Stimulated activated CD8-positive, alpha-beta memory T cell treated with anti-CD3 and anti-CD28 coated beads, Interleukin-7, amount 100 ng/mL, for 4 hours (primary cell): ENCODE data around the gene ST6GALNAC2.
"Not testable (repeated sequence)": the region's sequence is repeated elsewhere in the genome, so short reads cannot be mapped to it uniquely, and the experiment has no call there.

Experiments
- DNase-seq, 2 donors: peaks; one replicate each; pipeline ENCODE4 v3.0.0-alpha.2; 2020; ENCODE audit warnings: low read depth in 2 of 2

The ST6GALNAC2 gene

GRCh38 chr17:76540381-76541300, 45.0 kb downstream of the ST6GALNAC2 start:
- no peak for DNase-seq

GRCh38 chr17:76539631-76540271, 45.9 kb downstream of the ST6GALNAC2 start, which contains the start of gene PRCD:
Gene PRCD (plus strand): TSS chr17:76540044. CDS start chr17:76540142, 98 bp downstream.
- DNase-seq = no peak

GRCh38 chr17:76538941-76539570, 46.6 kb downstream of the ST6GALNAC2 start:
- DNase-seq = no peak

GRCh38 chr17:76538281-76538931, 47.3 kb downstream of the ST6GALNAC2 start:
- DNase-seq = no peak

DNA sequence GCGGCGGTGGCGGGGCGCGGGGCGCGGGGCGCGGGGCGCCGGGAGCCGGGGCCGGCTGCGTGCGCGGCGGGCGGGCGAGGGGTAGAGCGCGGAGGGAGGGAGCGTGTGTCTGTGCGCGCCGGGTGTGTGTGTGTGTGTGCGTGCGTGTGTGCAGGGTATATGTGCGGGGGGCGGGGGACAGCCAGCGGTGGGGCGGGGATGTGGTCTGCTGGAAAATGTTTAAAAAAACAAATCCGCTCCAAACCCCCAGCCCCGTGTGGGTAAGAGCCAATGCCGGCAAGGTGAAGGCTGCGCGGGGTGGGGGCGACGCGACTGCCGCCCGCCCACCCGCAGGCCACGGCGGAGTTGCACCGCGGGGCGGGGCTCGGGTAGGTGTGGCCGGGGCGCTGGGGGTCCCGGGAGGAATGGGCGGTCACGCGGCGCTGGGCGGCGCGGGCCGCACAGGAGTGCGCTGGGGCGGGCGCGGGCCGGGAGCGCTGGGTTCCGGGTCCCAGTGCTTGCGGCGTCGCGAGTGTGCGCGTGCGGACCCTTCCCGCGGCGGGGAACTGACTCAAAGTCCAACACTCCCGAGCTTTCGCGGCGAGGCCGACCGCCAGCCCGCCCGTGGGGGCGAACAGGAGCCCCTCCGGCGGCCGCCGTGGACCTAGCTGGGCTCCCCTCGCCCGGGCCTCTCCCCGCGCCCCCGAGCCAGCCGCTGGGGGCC, 47.9 kb downstream of the ST6GALNAC2 start, which contains the start of gene CYGB:
TSS of gene CYGB (minus strand) at position 132 of the 703 bp plus-strand sequence. CDS start 167 bp downstream, outside the sequence.
- DNase-seq = no peak

DNA sequence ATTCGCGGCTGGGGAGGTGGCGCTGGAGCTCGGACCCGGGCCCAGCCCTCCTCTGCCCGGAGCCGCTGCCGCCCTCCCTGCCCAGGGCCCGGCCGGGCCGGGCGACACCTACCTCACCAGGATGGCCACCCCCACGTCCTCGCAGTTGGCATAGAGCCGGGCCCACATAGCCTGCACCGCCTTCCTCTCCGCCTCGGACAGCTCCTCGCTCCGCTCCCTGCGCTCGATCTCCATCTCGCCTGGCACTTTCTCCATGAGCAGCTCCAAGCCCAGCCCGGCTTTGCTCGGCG, 48.4 kb downstream of the ST6GALNAC2 start:
- DNase-seq = no peak

DNA sequence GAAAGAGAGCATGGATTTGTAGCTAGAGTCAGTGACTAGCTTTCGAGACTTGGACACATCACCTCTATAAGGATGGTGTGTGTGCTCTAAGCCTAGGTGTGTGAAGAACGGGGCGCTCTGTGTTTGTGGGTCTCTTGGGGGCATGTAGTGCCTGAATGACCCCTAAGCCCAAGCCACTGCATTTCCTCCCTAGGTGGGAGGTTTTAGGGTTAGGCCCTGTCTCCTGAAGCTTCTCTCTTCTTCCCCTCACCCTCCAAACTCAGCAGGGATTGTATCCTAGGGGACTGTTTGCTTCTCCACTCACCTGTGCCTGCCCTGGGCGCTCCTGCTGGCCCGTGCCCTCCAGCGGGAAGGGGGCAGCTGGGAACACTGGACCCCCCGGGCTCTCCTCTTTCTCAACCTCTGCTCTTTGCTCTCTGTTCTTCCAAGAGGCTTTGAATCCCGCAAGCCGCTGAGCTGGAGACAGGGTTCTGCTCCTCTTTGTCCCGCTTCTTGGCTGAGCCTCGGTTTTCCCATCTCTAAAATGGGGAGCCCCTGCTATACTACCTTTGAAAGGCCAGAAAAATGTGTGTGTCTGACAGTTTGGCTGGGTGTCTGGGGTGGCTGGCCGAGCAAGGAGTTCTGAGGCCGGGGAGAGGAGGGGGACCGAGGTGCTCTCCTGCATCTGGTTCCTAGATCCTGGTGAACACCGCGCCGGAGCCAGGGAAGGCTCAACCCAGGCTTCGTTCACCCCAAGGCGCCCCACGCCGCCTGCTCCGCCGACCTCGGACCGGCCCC, 49.0 kb downstream of the ST6GALNAC2 start:
- no peak for DNase-seq

DNA sequence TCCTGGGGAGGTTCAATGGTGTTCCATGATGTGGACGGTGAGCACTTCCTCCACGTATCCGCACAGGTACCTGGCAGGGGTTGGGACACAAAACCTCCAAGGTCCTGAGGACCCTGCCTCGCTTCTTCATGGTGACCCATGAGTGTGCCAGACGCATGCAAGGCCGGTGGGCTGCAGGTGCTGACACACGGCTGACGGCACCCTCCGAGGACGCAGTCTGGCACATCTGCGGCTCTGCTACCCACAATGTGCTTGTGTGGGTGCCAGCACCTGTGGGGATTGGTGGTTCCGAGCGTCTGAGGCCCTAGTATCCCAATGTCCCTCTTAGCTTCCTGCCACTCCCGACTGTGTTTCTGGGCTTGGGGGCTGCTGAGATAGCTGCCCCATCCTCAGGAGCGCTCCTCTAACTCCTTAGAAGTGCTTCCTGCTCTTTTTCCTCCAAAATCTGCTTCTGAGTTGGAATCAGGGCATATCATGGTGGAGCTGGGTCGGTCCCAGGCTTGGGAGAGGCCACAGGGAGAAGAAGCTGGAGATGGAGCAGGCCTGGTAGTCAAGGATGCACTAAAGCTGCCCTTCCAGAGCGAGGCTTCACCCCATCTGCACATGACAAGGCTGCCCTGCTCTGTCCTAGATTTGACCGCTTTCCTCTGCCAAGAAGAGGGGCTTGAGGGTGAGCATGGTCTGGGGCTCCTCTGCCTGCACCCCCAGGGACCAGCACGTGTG, 49.7 kb downstream of the ST6GALNAC2 start:
- no peak for DNase-seq

- no peak for DNase-seq
These were observed 50.6 kb downstream of the ST6GALNAC2 start for GRCh38 chr17:76534831-76535732.

GRCh38 chr17:76533640-76534359, 51.9 kb downstream of the ST6GALNAC2 start:
- DNase-seq = not testable (repeated sequence)

GRCh38 chr17:76532072-76532651, 53.5 kb downstream of the ST6GALNAC2 start:
- DNase-seq = no peak

DNA sequence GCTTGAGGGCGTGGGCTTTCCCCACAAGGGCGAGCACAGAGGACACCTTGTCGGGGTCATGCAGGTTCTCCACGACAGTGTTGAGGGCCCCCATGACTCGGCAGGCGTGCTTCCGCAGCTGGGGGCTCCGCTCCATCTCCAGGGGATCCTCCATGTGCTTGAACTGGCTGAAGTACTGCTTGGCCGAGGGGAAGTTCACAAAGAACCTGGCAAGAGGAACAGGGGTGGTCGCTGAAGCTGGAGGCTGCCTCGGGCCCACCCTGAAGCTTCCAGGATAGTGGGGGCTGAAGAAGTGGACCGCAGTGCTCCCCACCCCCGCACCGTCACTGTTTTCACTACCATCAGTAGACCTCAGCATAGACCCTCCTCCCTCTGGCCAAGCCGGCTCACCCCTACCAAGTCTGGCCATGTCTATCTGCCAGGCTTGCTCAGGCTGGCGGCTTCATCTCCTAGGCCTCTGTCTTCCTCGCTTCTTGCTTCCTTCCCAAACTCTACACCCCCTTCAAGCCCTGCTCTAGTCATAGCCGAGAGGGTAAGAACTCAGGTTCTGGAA, 54.1 kb downstream of the ST6GALNAC2 start:
- DNase-seq = no peak

GRCh38 chr17:76530811-76531485, 54.7 kb downstream of the ST6GALNAC2 start:
- DNase-seq = no peak

- no peak for DNase-seq
These were observed 55.5 kb downstream of the ST6GALNAC2 start for GRCh38 chr17:76530095-76530723.

- DNase-seq = no peak
These were observed 56.2 kb downstream of the ST6GALNAC2 start for GRCh38 chr17:76529224-76530094.
